Measurements from ENCODE around the gene LY6G5B. TPM values are rescaled to one million over a fixed set of nuclear protein-coding genes. Genes with fewer than 3 reads are reported as not detected.

The LY6G5B gene
- total RNA-seq, 1 donor from 2014 or later, result 2.8 TPM

DNA sequence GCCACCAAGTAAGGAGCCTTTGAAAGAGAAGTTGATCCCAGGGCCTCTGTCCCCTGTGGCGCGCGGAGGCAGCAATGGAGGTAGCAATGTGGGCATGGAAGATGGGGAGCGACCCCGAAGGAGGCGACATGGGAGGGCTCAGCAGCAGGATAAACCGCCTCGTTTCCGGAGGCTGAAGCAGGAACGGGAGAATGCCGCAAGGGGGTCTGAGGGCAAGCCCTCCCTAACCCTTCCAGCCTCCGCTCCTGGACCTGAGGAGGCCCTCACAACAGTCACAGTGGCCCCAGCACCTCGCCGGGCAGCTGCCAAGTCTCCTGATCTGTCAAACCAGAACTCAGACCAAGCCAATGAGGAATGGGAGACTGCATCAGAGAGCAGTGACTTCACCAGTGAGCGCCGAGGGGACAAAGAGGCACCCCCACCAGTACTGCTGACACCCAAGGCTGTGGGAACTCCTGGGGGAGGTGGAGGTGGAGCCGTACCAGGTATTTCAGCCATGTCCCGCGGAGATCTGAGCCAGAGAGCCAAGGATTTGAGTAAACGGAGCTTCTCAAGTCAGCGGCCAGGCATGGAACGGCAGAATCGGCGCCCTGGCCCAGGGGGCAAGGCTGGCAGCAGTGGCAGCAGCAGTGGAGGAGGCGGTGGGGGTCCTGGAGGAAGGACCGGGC, 37.4 kb upstream of the LY6G5B start:
- H4K20me1 ChIP-seq (ENCODE audit: low read depth), result peaks cover 88% of the 10 kb centered on the region
- peak overlapping the region; percentile 77 for H3K27ac ChIP-seq
- no peaks in the 10 kb centered on the region for H3K4me1 ChIP-seq
- H3K4me1 Mint-ChIP-seq, result peaks cover 2% of the 10 kb centered on the region
- no peaks in the 10 kb centered on the region for H3K27me3 ChIP-seq
- H3K4me3 Mint-ChIP-seq, result peak overlapping the region; percentile 43
- no peak for DNase-seq (ENCODE audit: low spot score)
- H2AFZ ChIP-seq (replicated peaks), result no peak overlapping the region
- peaks cover 8% of the 10 kb centered on the region for H3K27me3 Mint-ChIP-seq (ENCODE audit: insufficient read depth, low read depth)
- H3K4me2 ChIP-seq, result no peak overlapping the region
- no peaks in the 10 kb centered on the region for H3K9me3 Mint-ChIP-seq
- H3K36me3 Mint-ChIP-seq, result peaks cover 56% of the 10 kb centered on the region
- no peak for TF ChIP-seq EZH2phosphoT487 (IDR thresholded peaks at IDR 0.05)
- TF ChIP-seq, protein P1, sequence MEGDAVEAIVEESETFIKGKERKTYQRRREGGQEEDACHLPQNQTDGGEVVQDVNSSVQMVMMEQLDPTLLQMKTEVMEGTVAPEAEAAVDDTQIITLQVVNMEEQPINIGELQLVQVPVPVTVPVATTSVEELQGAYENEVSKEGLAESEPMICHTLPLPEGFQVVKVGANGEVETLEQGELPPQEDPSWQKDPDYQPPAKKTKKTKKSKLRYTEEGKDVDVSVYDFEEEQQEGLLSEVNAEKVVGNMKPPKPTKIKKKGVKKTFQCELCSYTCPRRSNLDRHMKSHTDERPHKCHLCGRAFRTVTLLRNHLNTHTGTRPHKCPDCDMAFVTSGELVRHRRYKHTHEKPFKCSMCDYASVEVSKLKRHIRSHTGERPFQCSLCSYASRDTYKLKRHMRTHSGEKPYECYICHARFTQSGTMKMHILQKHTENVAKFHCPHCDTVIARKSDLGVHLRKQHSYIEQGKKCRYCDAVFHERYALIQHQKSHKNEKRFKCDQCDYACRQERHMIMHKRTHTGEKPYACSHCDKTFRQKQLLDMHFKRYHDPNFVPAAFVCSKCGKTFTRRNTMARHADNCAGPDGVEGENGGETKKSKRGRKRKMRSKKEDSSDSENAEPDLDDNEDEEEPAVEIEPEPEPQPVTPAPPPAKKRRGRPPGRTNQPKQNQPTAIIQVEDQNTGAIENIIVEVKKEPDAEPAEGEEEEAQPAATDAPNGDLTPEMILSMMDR (IDR thresholded peaks at IDR 0.05), result no peak
- TF ChIP-seq EZH2 (IDR thresholded peaks at IDR 0.05), result no peak
- peaks cover 11% of the 10 kb centered on the region for H3K36me3 ChIP-seq
- peaks cover 71% of the 10 kb centered on the region for H3F3A ChIP-seq (ENCODE audit: low read depth)
- no peak overlapping the region for H3K4me3 ChIP-seq
- H3K9me3 ChIP-seq (ENCODE audit: low read depth), result no peaks in the 10 kb centered on the region
- no peak overlapping the region for H3K27ac Mint-ChIP-seq
- peaks cover 49% of the 10 kb centered on the region for H3K79me2 ChIP-seq (ENCODE audit: low read depth)
- peak overlapping the region; percentile 1 for H3K9ac ChIP-seq

DNA sequence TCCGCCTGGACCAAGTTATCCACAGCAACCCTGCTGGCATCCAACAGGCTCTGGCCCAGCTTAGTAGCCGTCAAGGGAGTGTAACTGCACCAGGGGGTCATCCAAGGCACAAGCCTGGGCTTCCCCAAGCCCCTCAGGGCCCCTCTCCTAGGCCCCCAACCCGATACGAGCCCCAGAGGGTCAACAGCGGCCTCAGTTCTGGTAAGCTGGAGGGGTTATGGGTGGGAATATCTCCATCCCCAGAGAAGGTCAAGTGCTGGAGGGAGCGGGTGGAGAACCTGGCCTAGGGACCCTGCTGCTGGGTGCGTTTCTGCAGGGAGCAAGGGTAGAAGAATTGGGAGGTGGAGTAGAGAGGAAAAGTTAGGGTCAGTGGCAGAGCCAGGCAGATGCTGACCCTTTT, 36.3 kb upstream of the LY6G5B start:
- Mint-ChIP-seq H3K27me3 (ENCODE audit: insufficient read depth, low read depth) (peaks cover 8% of the 10 kb centered on the region), H3K4me1 (peaks cover 2% of the 10 kb centered on the region), H3K9me3 (no peaks in the 10 kb centered on the region), H3K4me3 (peak overlapping the region; percentile 38), H3K36me3 (peaks cover 51% of the 10 kb centered on the region), H3K27ac (no peak overlapping the region)
- no peak overlapping the region for H3K4me3 ChIP-seq
- no peak overlapping the region for H3K9ac ChIP-seq
- no peaks in the 10 kb centered on the region for H3K9me3 ChIP-seq (ENCODE audit: low read depth)
- H4K20me1 ChIP-seq (ENCODE audit: low read depth), result peaks cover 78% of the 10 kb centered on the region
- TF ChIP-seq EZH2phosphoT487 (IDR thresholded peaks at IDR 0.05) (no peak), EZH2 (IDR thresholded peaks at IDR 0.05) (no peak)
- TF ChIP-seq, protein P1 (IDR thresholded peaks at IDR 0.05), result no peak
- H3K4me2 ChIP-seq, result no peak overlapping the region
- no peak overlapping the region for H2AFZ ChIP-seq (replicated peaks)
- DNase-seq (ENCODE audit: low spot score), result no peak
- H3K36me3 ChIP-seq, result peaks cover 10% of the 10 kb centered on the region
- H3K4me1 ChIP-seq, result no peaks in the 10 kb centered on the region
- peaks cover 80% of the 10 kb centered on the region for H3F3A ChIP-seq (ENCODE audit: low read depth)
- H3K27me3 ChIP-seq, result no peaks in the 10 kb centered on the region
- peak overlapping the region; percentile 13 for H3K27ac ChIP-seq
- H3K79me2 ChIP-seq (ENCODE audit: low read depth), result peaks cover 39% of the 10 kb centered on the region

DNA sequence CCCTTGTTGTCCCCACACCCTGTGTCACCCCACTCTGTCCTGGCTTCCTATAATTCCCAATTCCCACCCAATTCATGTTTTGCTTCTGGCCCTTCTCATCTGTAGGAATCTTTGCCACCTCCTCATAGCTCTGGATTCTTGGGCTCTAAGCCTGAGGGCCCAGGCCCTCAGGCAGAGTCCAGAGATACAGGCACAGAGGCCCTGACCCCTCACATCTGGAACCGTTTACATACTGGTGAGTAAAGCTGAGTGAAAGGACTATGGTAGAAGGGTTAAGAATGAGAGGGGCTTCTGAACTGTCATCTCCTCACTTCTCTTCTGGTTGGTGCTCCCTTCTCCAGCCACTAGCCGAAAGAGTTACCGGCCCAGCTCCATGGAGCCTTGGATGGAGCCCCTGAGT, 35.6 kb upstream of the LY6G5B start:
- TF ChIP-seq EZH2phosphoT487 (IDR thresholded peaks at IDR 0.05) (no peak), EZH2 (IDR thresholded peaks at IDR 0.05) (no peak)
- TF ChIP-seq, protein P1 (IDR thresholded peaks at IDR 0.05), result no peak
- Mint-ChIP-seq H3K27me3 (ENCODE audit: insufficient read depth, low read depth) (peaks cover 8% of the 10 kb centered on the region), H3K36me3 (peaks cover 51% of the 10 kb centered on the region), H3K9me3 (no peaks in the 10 kb centered on the region), H3K4me3 (peak overlapping the region; percentile 20), H3K4me1 (peaks cover 2% of the 10 kb centered on the region), H3K27ac (peak overlapping the region; percentile 67)
- H3K4me1 ChIP-seq, result no peaks in the 10 kb centered on the region
- H3K27ac ChIP-seq, result peak overlapping the region; percentile 17
- H3K4me3 ChIP-seq, result no peak overlapping the region
- no peak overlapping the region for H3K4me2 ChIP-seq
- no peak overlapping the region for H2AFZ ChIP-seq (replicated peaks)
- H3F3A ChIP-seq (ENCODE audit: low read depth), result peaks cover 83% of the 10 kb centered on the region
- peaks cover 4% of the 10 kb centered on the region for H3K36me3 ChIP-seq
- H3K9me3 ChIP-seq (ENCODE audit: low read depth), result no peaks in the 10 kb centered on the region
- peaks cover 32% of the 10 kb centered on the region for H3K79me2 ChIP-seq (ENCODE audit: low read depth)
- DNase-seq (ENCODE audit: low spot score), result no peak
- H4K20me1 ChIP-seq (ENCODE audit: low read depth), result peaks cover 72% of the 10 kb centered on the region
- no peaks in the 10 kb centered on the region for H3K27me3 ChIP-seq
- H3K9ac ChIP-seq, result no peak overlapping the region

All from neural progenitor cell (in vitro differentiated cells).